ENCODE measurements around the gene DNAJB1.
"Not testable (repeated sequence)": the region's sequence is repeated elsewhere in the genome, so short reads cannot be mapped to it uniquely, and the experiment has no call there.

Gene DNAJB1

DNA sequence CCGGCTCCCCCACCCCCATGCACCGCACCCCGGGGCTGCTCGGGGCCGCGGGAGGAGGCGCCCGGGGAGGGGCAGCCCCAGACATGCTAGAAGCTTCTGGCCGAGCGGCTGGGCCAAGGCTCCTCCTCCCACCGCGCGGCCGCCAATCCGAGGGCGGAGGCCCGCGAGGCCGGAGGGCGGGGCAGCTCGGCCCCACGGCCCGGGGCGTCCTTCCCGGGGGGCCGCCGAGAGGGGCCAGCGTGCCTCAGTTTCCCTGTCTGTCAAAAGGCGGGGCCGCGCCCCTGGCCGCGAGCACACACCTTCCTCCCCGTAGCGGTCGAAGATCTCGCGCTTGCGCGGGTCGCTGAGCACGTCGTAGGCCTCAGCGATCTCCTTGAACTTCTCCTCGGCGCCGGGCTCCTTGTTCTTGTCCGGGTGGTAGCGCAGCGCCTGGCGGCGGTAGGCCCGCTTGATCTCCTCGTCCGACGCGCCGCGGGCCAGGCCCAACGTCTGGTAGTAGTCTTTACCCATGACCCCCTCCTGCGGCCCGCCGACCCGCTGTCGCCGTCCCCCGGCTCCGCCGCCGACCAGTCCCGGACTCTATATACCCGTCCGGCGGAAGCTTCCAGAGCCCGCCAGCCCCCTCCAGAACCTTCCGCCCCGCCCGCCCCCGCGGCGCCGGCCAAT is at the start of gene DNAJB1:
DNAJB1 (minus strand) TSS at position 558 of the 666 bp plus-strand sequence; CDS start at position 510, 48 bp downstream.
- peak in 1 of 2 donors; percentile 71 for DNase-seq (ENCODE audit: low read depth in 2 of 2)

DNA sequence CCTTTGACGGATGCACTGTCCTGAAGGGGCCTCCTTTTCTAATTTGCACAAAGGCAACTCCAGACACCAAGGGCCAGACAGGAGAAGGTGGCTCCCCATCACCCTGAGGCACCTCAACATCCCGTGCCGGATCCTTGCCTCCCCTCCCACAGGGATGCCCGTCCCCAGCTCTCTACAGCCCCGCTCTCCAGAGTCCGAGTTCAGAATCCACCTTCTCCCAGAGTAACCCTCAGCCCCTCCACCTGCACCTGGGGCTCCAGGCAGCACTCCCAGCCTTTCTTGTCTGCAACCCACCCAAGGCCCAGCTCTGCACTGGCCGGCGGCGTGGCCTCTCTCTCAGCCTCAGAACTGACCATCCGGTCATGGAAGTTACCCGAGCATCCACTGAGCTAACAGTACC is 48.9 kb upstream of the DNAJB1 start:
- DNase-seq (ENCODE audit: low read depth in 2 of 2) = no peak

DNA sequence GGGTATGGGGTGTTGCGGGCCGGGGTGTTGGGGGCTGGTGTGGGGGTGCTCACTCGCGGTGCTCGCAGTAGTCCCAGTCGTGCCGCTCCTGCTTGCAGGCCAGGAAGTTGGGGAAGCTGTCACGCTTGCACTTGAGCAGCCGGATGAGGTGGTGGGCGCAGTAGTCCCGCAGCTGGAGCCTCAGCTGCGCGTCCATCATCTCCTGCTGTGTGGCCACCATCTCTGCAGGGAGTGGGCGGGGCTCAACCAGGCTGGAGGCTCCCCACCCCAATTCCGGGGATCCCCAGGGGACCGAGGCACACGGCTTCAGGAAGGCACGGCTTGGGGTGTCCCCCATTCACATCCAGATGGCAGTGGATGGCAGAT is 48.5 kb upstream of the DNAJB1 start:
- DNase-seq (ENCODE audit: low read depth in 2 of 2) = no peak

DNA sequence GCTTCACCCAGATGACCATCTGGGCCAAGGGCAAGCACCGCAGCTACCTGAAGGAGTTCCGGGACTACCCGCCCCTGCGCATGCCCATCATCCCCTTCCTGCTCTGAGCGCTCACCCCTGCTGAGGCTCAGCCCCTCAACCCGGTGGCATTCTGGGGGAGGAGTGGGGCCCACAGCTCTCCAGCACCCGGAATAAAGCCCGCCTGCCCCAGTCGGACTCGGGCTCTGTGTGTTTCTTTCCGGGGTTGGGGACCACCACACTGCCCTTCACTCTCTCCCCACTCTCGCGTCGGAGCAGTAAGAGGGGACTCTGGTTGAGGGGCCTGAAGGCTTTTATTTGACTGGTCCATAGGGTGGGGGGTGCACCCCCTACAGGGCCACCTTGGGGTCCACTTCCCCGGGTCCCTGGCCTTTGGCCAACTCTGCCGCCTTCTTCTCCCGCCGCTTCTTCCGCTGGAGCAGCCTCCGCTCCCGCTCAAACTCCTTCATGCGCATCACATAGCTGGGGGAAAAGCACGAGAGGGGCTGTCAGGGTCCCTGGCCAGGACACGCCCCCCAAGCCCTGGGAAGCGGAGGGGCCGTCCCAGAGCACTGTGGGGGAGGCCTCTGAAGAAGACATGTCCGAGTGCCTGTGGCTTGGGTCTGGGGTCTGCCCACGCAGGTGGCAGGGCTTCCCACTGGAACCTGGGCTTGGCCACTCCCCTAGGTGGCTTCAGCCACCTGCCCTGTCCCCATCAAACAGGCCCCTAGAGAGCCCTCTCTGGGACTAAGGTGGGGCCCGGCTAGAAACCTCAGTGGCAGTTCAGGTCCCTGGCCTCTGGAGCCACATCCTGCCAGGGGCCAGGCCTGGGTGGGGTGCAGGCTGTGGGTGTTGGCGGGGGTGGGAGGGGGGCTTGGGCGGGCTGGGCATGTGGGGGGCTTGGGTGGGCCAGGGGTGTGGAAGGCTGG is 47.8 kb upstream of the DNAJB1 start:
- DNase-seq (ENCODE audit: low read depth in 2 of 2) = no peak

DNA sequence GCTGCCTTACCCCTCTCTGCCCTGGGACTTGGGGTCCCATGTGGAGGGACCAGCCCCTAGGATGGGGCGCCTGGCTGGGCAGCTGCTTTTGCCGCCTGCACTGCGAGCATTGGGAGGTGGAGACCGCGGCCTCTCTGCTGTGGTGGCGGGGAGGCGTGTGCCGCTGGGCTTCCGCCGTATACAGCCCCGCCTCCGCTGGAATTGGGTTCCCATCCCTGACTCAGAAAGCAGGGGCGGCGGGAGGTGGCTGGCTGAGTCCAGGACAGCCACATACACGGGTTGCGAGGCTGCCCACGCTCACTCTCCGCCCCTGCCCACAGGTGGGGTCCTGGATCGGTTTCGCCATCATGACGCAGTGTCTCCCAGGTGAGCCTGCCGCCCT is 47.1 kb upstream of the DNAJB1 start:
- DNase-seq (ENCODE audit: low read depth in 2 of 2) = no peak

DNA sequence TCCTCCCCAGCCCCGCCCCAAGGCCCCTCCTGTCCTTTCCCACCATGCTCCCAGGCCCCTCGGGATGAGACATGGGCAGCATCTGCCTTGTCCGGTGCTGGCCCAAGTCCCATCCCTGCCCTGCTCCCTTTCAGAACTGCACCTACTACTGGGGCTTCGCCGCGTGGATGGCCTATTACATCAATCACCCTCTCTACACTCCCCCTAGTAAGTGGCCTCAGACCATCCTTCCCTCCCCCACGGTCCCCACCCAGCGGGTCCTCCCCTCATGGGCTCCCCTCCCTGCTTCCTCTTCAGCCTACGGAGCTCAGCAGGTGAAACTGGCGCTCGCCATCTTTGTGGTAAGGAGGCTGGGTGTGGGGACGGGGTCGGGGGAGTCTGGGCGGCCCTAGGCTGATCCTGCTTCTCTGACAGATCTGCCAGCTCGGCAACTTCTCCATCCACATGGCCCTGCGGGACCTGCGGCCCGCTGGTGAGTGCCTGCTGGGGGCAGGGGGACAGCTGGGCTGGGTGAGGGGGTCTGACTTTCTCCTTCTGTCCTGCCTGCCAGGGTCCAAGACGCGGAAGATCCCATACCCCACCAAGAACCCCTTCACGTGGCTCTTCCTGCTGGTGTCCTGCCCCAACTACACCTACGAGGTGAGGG is 46.6 kb upstream of the DNAJB1 start:
- DNase-seq (ENCODE audit: low read depth in 2 of 2) = not testable (repeated sequence)

DNA sequence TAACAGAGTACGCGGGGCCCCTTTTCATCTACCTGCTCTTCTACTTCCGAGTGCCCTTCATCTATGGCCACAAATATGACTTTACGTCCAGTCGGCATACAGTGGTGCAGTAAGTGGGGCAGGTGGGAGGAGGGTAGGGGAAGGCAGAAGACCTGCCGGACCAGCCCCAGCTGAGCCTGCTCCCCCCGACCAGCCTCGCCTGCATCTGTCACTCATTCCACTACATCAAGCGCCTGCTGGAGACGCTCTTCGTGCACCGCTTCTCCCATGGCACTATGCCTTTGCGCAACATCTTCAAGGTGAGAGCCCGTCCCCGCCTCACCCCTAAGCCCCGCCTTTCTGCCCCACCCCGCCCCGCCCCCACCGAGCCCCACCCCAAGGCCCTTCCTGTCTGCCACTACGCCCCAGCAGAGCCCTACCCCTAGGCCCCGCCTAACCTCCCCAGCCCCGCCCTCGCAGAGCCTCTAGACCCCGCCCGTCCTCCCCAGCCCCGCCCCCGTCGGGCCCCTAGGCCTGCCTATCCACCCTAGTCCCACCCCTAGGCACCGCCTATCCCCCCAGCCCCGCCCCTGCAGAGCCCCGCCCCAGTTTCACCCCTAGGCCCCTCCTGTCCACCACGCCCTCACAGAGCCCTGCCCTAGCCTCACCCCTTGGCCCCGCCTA is 45.9 kb upstream of the DNAJB1 start:
- no peak for DNase-seq (ENCODE audit: low read depth in 2 of 2)

DNA sequence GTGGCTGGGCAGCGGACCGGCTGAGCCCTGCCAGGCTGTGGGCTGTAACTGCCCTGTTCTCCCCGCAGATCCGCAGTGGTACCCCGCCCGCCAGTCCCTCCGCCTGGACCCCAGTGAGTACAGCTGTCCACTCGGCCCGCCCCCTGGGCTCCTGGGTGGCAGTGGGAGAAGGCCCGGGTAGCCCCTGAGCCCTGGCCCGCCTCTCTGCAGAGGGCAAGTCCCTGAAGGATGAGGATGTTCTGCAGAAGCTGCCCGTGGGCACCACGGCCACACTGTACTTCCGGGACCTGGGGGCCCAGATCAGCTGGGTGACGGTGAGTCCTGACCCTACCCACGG is 45.4 kb upstream of the DNAJB1 start:
- no peak for DNase-seq (ENCODE audit: low read depth in 2 of 2)

DNA sequence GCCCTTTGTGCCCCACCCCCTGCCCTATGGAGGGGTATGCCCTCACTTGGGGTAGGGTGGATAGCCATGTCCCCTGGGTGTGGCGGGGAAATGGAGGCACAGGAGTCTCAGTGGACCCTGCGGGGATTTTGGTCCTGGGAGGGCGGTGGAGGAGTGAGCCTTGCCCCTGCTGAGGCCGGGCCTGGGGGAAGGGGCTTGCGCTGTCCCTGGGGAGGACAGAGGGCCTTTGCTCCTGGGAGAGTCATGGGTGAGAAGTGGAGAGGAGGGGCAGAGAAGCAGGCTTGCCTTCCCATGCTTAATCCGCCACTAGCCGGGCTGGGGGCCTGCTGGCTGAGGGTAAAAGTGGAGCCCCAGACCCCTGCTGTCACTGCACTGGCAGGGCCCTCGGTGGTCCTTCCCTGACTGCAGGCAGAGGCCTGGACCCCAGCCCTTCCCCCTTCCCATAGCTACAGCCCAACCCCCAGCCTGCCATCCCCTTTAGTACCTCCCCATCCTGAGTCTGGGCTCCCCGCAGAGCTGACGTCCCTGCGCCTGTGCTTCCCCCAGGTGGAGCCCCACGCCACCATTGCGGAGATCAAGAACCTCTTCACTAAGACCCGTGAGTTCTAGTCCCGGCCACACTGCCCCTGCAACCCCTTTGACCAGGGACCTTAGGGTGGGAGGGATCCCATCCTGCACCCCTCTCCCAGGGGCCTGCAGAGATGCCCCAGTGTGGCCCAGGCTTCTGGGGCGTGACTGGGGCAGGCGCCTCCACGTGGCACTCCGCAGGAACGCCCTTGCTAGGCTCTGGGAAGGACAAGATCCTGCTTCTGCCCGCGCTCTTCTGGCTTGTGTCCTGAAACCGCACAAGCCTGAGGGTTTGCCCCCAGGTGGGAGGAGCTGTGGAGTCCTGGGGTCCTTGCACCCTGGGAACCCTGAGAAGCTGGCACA is 44.7 kb upstream of the DNAJB1 start:
- no peak for DNase-seq (ENCODE audit: low read depth in 2 of 2)

DNA sequence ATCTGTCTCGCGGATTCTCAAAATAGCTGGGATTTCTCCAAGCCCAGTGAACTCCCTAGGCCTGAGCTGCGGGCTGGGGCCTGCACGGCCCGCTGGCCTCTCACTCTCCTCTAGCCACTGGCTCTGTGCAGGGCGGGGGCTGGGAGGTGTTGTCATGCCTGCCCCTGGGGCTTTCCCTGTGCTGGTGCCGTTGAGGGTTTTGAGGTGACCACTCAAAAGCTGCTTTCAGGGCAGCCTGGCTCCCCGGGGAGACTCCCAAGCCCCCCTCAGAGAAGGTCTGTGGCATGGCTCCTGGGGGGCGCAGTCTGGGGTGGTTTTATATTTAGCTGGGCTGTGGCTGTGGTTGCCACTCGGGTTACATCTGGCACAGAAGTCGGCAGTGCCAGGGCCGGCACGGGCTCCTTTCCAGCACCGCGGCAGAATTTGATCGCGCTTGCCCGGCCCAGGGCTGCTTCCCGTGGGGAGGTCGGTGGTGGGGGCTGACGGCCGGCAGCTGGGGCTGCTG is 43.7 kb upstream of the DNAJB1 start:
- DNase-seq (ENCODE audit: low read depth in 2 of 2) = no peak

DNA sequence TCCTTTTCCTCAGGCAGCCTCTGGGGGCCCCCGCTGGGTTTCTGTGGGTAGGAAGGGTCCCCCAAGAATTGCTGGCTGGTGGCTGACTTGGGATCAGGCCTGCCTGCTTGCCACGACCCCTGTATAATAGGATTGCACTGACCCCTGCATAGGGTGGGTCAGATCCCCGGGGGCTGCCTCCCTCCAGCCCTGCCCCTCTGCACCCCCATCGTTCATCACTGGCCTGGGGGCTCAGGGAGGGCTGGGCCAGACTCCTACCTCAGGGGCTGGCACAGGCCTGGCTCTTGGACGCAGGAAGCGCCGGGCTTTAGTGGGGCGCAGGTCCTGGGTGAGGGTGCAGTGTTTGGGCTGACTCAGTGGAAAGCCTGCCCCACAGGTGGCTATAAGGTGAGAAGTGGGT is 43.1 kb upstream of the DNAJB1 start:
- no peak for DNase-seq (ENCODE audit: low read depth in 2 of 2)

DNA sequence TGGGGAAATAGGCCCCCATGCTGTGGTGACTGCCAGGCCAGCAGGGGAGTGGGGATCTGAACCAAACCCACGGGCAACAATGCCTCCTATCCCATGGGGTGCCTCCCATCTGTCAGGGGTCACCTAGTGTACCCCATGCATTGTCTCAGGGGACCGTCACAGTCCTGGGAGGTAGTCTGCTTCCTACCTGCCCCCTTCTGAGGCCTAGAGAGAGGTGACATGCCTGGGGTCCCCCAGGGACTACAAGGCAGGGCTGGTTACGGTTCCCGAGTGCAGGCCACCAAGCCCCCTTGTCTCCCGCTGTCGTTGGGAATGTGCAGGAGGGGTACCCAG is 42.5 kb upstream of the DNAJB1 start:
- DNase-seq (ENCODE audit: low read depth in 2 of 2) = no peak

DNA sequence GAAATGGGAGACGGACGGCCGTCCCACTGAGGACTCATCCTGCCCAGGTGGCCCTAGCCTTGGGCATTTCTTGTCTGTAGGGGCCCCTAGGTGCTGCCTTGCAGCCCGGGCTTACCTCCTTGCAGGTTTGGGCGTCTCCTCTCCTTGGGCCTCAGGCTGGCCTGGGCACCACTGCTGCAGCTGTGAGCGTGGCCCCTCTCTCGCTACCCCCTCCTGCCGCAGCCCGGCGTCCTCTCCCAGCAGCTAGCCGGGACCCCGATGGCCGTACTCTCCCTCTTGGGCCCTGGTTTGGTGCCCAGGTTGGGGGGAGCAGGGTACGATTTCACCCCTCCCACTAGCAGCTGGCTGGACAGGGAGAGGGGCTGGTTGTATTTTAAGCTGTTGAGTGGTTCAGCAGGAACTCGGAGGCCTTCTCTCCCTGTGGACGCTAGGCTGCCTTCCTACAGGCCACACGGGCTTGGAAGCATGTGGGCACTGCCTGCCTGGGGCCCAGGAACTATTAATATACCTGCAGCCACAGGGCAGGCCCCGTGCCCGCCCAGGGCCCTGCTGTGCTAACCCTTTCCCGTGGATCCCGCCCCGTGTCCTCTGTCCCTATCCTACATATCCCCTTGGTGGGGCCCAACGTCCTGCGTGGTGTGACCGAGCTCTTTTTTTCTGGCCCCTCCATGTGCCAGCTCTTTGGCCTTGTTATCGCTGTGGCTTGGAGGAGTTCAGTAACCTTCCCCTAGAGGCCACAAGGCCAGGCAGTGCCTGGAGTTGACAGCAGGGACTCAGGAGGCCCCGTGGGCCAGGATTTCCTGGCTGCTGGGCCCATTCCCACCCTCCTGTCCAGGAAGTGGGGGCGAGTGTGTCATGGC is 41.9 kb upstream of the DNAJB1 start:
- no peak for DNase-seq (ENCODE audit: low read depth in 2 of 2)

DNA sequence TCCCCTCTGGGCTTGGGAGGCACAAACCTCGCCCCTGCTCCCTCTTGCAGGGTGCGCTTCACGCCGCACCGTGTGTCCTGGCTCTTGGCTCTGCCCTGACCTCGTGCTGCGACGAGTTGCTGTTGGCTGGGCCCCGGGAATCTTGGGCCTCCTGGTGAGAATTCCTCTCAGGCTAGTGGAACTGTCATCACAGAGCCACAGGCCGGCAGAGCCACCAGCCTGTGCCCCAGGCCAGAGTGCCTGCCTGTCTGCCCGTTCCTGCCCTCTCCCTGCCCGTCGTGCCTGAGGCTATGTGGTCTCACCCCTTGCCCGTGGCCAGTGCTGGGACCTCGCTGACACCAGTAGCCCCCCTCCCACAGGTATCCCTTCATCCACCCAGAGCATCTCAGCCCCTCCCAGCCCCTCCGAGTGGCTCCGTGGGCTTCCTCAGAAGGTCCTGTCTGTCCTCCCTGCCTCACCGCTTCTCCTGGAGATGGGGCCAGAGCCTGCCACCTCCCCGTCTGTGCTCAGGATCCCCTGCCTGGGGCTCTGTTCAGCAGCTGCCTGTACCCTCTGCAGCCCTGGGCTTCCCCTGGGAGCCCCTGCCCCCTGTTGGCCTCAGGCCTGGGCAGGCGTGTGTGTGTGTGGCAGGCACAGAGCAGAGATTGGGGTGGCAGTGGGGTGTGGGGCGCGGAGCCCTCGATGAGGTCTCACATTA is 40.3 kb upstream of the DNAJB1 start:
- no peak for DNase-seq (ENCODE audit: low read depth in 2 of 2)

DNA sequence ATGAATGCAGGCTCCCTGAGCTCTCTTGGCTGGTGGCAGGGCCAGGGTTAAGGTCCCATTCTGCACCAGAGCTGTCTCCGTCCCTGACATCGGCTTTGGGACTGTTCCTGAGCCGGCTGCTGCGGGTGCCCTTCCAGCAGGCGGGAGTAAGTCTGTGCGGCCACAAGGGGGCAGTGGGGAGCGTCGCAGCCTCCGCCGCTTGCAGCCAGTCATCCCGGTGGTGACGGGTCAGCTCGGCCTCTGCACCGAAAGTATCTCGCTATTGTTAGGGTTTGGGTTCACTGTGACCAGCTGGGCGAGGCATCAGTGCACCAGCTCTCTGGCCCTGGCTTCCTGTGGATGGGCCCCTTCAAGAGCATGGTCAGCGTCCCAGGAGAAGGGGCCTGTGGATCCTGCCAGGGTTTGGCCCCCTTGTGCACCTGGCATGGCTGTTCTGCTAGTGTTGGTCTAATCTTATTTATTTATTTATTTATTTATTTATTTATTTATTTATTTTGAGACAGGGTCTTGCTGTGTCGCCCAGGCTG is 38.5 kb upstream of the DNAJB1 start:
- peak; percentile 45 to 63 for DNase-seq (ENCODE audit: low read depth in 2 of 2)

DNA sequence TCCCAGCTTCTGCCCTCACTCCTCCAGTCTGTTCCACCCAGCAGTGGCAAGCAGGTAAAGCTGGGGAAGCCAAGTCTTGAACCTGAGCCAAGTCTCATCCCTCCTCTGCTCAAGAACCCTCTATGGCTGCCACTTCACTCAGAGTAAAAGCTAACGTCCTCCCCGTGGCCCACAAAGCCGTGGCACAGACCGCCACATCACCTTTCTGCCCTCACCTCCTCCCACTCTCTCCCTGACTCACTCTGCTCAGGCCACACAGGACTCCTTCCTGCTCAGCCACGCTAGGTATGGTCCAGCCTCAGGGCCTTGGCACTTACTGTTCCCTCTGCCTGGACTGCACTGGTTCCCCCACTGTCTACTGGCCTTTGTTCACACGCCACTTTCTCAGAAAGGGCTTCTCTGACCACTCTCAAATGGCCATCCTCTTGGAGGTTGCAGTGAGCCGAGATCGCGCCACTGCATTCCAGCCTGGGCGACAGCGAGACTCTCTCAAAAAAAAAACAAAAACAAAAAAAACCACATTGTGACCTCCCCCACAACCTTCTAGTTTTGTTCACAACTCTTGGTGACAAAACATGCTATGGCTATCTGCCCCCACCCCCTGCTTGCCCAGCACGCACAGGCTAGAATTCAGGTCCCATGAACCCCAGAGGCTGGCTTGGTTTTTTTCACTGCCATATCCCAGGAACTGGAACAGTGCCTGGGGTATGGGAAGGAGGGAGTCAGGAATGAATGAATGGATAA is 37.9 kb upstream of the DNAJB1 start:
- DNase-seq (ENCODE audit: low read depth in 2 of 2) = no peak

DNA sequence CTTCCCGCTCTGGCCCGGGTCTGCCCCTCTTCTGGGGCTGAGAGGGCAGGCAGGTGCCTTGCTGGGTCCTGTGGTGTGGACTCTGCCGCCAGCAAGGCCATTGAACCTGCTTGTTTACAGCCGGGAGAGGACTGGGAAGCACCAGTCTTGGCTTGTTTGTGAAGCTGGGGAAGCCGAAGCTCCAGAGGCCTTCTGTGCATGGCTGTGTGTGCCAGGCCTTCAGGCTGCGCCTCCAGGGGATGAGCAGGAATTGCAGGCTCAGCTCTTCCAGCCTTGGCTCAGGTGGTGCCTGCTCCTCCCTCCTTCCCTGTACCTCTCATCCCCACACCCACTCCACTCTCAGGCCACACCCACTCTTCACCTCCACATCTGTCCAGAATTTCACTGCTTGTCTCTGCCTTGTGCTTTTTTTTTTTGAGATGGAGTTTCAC is 36.2 kb upstream of the DNAJB1 start:
- DNase-seq (ENCODE audit: low read depth in 2 of 2) = no peak

DNA sequence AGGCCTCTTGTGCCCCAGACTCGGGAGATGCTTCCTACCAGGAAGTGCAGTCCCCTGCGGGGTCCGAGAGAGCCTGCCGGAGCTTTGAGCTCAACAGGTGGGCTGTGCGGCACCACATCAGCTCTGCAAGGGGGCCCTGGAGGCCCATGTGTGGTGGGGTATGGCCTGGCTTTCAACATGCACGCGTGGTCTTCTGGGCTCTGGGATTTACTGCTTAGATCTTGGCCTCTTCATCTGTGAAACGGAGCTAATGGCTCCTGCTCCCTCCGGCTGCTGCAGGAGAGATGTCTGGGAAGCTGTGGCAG is 35.7 kb upstream of the DNAJB1 start:
- DNase-seq (ENCODE audit: low read depth in 2 of 2) = no peak
